Measurements from ENCODE around the gene LCT. TPM values are rescaled to one million over a fixed set of nuclear protein-coding genes. Genes with fewer than 3 reads are reported as not detected.
A peak's percentile ranks its signal among the peaks of the same experiment; 100 is the strongest.

Gene LCT
- total and polyA plus RNA-seq, 9 of the 15 experiments (the other 6 are each of a cell fraction or from before 2014, with no cell fraction given): 0.01 to 0.04 (median 0.03) TPM; not detected in 4

GRCh38 chr2:135741395-135742324, 95.3 kb downstream of the LCT start, which contains the start of gene UBXN4 (continued):
- TF ChIP-seq ZBTB40 (IDR thresholded peaks at IDR 0.05): peak; percentile 66
- no peak for TF ChIP-seq ZBTB40 (CRISPR knock-in tag; IDR thresholded peaks at IDR 0.05)
- peak; percentile 73 for TF ChIP-seq ZBTB12 (CRISPR knock-in tag; IDR thresholded peaks at IDR 0.05)
- TF ChIP-seq ZNF140 (CRISPR knock-in tag; IDR thresholded peaks at IDR 0.05): no peak
- no peak for TF ChIP-seq BMI1 (IDR thresholded peaks at IDR 0.05; ENCODE audit: low read length)
- peak; percentile 66 for TF ChIP-seq MAX (CRISPR knock-in tag; IDR thresholded peaks at IDR 0.05)
- TF ChIP-seq HEY1 (CRISPR knock-in tag; IDR thresholded peaks at IDR 0.05; ENCODE audit: borderline replicate concordance): no peak
- TF ChIP-seq TOE1 (IDR thresholded peaks at IDR 0.05; ENCODE audit: borderline replicate concordance): 0 out of 2 replicates have a peak, but pooled peaks have one; percentile 34
- no peak for TF ChIP-seq TOE1 (CRISPR knock-in tag; IDR thresholded peaks at IDR 0.05; ENCODE audit: borderline replicate concordance, low read depth)
- TF ChIP-seq NFE2L1 (tag; IDR thresholded peaks at IDR 0.05; ENCODE audit: borderline replicate concordance, low read depth): no peak
- no peak for TF ChIP-seq TCFL5 (CRISPR knock-in tag; conservative IDR thresholded peaks at IDR 0.05)
- TF ChIP-seq PRPF4 (IDR thresholded peaks at IDR 0.05; ENCODE audit: insufficient read depth, low read depth, low read length, poor library complexity, severe bottlenecking): no peak
- TF ChIP-seq SLC30A9 (CRISPR knock-in tag; IDR thresholded peaks at IDR 0.05): no peak
- no peak for TF ChIP-seq ZNF133 (CRISPR knock-in tag; IDR thresholded peaks at IDR 0.05)
- no peak for TF ChIP-seq ZNF830 (CRISPR knock-in tag; IDR thresholded peaks at IDR 0.05)
- no peak for TF ChIP-seq KLF13 (tag; IDR thresholded peaks at IDR 0.05; ENCODE audit: borderline replicate concordance, low read depth)
- 0 out of 2 replicates have a peak, but pooled peaks have one; percentile 39 for TF ChIP-seq ZNF766 (CRISPR knock-in tag; conservative IDR thresholded peaks at IDR 0.05)

All from K562 (cell line).